SKM-1 (cell line): ENCODE results near the gene SYMPK.

Experiments
- DNase-seq: peaks from one replicate; lab custom pipeline; 2025; ENCODE audit not compliant: unreplicated experiment; lab: John Stamatoyannopoulos, UW

Gene SYMPK

DNA sequence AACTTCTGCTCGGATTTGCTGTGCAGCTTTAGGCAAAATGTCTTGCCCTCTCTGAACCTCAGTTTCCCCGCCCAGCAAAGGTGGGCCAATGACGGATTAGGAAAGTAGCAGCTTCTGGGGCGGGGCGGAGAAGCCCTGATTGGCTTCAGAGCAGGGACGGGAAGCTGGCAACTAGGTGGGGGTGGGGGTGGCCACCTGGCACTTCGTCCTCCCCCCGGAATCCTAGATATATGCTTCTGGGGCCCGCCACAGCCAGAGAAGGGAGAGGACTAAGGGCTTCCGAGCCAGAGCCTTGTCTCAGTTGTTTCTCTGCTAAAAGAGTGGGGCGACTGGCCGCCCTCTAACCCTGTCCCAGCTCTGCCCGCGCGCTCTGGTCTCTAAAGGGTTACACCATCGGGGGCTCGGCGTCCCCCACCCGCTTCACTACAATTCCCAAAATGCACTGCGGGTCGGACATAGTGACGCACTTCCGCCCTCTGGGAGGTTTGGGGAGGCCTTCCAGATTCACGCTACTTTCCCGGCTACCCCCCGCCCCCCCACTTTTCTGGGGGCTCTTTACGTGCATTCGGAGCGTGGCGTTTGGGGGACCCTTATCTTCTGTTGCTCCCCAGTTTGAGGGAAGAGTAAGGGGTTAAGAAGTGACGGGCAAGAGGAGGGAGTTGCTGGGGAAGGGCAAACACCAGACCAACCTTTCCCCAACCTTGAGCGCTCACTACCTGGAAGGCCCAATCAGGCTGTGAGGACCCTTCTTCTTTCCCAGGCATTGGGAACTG is 23.7 kb upstream of the SYMPK start:
- peak; percentile 43 for DNase-seq

DNA sequence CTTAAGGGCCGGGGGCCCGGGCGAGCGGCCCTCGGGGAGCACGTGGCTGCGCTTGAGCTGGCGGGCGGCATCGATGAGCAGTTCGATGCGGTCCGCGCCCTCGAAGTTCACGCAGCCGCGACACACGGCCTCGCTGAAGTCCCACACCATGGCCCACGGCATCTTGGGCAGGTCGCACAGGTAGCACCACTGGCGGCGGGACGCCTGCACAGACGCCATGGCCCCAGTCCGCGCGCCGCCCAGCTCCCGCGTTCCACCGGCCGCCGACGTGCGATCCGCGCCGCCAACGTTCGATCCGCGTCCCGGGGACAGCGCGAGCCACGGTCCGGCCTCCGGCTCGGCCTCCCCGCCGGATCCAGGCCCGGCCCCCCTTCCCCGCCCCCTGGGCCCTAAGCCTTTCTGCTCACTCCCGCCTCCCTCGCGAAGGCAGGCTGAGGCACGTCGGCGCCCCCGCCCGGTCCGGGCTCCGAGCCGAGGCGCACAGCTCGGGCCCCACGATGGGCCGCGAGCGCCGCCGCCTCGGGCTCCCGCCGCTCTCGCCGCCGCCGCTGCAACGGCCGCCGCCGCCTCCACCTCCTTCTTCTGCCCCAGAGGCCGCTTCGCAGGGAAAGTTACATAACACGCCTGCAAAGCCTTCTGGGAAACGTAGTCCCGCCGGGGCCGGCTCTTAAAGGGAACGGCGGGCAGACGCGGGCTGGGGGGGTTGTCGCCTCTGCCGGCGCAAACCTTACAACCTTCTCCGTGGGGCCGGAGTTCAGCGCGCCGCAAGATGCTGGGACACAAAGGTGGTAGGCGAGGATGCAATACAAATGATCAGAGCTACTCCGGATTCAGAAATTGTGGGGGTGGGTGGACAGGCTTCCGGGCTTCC is 22.8 kb upstream of the SYMPK start, which contains the start of gene IRF2BP1:
Gene IRF2BP1 (minus strand): TSS at position 586 of the 871 bp plus-strand sequence. CDS start 367 bp downstream, at position 219.
- DNase-seq = peak; percentile 13

DNA sequence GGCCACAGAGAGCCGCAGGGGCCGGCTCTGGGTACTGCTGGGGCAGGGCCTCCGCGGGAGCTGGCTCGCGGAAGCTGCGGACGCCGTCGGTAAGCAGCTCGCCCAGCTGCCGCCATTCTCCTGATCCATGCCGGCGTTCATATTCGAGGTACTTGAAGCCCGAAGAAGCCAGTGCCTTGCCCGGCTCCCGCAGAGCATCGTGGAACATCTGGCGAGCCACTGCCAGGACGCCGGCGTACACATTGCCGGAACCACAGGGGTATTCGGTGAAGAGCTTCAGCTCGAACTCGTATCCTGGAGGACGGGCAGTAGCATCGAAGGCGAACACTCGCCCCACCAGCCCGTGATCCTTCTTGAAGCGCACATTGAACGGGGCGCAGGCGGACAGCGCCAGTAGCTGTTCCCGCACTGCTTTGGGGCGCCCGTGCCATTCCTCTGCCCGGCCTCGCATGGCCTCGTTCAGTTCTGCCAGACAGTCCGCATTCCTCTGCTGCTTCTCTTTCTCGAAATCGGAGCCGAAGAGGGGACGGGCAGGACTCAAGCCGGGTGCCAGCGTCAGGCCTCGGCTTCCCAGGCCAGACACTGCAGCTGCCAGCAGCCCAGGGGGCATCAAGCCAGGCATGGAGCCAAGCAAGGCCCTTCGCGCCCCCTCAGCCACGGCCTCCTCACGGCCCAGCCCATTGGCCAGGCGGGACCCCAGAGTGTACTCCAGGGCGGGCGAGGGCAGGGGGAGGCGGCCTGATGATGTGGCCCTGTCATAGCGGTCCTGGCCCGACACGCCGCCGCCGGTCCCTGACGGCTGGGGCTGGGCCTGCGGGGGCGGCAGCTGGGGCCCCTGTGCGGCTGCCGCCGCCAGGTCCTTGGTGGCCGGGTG is 22.0 kb upstream of the SYMPK start:
- DNase-seq = no peak

DNA sequence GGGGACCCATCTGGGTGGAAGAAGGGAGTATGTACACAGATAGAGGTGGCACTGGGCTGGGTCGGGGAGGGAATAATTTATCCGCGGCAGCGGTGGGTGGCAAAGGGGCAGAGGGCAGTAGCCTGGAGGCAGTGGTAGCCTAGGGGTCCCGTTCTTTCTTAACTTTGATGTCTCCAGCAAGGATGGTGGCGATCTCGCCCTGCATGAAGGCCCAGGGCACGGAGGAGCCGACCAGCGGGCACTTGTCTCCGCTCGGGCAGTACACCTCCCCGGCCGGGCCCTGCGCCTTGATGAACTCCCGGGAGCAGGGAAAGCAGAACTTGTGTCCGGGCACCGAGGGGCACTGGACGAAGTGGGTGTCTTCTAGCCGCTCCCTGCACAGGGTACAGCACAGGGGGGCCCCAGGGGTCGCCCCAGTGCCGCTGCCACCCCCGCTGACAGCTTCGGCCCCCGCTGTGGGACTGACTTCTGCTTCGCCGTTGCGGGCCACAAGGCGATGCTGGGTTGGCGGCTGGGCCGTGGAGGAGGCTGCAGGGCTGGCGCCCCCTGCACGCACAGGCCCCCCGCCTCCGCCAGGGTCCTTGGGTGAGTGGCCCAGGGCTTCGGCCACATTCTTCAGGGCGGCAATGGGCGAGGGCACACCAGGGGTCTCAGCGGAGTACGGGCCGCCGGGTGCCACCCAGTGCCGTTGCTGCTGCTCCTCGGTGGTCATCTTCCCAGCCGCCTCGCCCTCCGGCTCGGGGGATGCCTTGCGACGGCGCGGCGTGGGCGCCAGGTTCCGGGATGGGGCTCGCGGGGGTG is 21.1 kb upstream of the SYMPK start:
- DNase-seq = no peak

DNA sequence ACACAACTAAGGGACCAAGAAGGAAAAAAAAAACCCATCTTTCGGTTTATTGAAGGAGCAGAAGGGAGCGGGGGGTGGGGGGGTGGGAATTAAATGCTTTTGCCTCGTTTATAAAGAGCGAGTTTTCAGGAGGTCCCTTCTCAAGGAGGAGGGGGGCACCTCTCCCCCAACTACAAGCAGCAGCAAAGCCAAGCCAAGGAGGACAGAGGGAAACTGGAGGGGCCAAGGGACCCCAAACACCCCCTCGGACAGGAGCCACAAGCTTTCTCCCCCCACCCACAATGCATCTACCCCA is 20.6 kb upstream of the SYMPK start:
- no peak for DNase-seq

DNA sequence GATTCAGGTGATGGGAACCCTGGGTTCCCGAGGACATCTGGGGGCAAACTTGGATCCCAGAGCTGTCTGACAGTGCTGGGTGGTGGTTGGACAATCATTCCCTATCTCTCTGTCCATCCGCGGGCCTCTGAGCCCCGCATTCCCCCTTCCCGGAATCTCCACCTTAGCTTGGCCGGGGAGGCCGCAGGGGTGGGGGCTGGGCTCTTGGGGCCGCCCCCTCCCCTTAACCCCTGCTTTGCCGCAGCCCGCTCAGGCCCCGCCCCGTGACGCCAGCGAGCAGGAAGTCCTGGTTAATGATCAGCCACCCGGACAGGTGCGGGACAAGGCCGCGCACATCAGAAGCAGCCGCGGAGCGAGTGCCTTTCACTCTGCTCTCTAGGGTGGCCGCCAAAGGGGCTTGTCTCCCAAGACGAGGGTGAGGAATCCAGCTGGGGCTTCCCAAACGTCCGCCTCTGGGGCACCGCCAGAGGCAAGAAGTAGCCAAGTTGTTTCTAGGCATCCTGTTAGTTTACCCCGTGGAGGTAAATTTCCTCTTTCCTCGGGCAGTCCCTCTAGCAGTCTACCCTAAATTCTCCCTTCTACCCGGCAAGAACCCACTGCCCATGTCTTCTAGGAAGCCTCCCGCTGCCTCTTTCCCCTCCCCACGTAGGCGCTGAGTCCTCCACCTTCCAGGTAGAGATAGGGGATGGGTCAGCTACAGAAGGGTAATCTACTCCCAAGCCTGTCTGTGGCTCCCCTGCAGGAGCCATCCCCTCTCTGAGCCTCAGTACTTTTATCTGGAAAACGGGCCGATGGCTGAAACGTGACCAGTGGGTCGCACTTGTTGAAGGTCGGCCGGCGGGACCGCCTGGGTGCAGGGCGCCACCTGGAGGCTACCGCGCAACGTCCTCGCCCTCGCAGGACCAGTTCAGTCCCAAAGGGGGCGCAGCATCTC is 20.0 kb upstream of the SYMPK start:
- DNase-seq = peak; percentile 30

DNA sequence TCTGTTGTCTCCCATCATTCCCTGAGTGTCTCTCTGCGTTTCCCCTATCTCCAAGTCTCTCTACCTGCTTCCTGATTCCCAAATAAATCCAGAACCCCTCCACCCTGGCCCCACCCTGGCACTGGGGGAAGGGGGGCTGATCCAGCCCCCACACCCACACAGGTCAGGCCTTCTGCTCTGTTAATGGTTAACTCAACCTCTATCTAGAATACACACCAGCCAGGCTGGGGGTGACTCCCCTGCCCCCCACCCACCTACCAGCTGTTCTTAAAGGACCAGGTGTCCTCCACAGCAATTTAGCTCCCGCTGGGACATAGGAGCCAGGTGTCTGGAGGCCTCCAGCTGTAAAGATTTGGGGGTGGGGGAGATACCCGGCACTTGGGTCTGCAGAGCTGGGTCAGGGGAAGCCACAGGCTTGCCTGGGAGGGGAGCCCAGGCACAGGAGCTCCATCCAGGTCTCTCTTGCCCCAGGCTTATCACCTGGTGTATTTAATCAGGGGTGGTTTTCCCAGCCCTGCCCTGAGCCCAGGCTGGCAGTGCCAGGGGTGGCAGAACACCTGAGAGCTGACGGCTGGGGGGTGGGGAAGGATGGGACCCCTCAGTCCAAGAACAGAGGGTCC is 19.1 kb upstream of the SYMPK start:
- no peak for DNase-seq

DNA sequence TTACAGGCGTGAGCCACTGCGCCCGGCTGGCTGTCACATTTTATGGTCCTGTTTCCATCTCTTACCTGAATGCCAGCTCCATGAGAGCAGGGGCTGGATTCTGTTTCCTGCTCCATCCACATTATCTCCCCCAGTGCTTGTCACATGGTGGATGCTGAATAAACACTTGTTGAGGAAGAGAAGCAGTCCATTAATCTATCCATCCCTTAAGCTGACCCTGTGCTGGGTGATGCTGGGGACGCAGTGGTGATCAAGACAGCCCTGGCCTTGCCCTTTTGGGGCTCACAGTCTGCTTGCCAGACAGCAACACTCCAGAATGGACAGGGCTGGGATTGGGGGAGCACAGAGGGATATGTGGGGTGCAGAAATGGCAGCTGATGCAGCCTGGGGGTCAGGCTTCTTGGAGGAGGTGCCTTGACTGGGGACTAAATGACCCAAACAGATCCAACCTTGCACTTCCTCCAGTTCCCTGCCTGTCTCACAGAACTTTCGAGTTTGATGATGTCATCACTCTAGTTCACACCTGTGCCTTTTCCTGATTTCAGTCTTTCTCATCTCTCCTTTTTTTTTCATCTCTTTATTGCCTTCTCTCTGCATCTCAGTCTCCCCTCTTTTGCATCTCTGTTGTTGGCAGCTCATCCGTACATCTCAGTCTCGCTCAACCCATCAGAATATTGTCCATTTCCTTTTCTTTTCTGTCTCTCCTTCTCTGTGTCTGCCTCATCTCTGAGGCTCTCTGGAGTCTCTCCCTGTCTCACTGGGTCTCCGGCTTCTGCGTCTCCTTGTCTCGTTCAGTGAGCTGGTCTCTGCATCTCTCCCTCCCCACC is 18.3 kb upstream of the SYMPK start:
- DNase-seq = no peak

DNA sequence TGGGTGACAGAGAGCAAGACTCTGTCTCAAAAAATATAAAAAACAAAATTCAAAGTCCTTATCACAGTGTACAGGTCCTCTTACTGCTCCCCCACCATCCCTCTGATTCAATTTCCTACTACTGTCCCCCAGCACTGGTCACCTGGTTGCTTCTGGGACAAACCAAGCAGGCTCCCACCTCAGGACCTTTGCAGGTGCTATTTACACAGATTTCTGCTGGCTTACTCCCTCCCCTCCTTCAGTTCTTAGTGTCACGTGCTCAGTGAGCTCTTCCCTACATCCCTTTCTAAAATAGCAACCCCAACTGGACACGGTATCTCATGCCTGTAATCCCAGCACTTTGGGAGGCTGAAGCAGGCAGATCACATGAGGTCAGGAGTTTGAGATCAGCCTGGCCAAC is 17.0 kb upstream of the SYMPK start:
- no peak for DNase-seq

DNA sequence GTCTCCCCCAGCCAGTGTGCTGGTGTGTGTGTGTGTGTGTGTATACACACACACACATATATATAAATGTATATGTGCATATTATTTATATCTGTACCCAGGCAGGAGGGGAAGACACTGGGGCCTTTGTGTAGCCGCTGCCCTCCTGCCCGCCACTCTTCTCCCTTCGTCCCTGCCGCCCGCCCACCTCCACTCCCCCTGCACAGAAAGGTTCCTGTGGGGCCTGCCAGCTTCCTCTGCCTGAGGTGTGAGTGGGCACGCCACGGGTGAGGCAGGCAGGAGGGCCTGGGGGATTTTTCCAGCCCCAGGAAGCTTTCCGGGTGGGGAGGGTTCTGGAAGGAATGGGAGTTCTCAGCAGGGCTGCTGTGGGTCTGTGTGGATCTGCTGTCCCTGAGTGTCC is 16.1 kb upstream of the SYMPK start:
- no peak for DNase-seq

DNA sequence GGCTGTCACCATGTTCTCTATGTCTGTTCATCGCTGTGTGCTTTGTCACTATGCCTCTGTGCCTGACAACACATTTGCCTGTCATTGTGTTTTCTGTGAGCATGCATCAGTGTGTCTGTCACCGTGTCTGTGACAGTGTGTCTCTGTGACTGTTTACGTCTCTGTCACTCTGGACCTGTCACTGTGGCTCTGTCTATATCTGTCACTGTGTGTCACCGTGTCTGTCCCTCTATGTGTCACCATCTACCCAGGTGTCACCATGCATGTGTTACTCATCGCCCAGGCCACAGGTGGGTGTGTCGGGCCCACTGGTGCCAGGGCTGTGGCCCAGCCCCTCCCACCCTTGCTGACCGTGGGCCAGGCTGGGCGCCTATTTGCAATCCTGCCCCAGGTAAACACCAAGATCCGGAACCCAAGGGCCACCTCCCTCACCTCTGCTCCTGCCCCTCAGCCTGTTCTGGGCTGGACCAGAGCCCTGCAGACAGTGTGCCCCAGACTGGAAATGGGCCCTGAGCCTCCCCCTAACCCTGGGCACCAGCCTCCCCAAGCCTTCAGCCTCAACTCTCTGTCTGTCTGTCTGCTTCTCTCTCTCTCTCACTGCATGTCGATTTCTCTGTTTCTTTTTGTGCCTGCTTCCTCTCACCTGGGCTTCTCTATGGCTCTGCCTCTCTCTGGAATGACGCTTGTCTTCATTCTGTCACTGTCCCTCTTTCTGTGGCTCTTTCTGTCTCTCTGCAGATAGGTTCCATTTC is 15.3 kb upstream of the SYMPK start:
- no peak for DNase-seq

DNA sequence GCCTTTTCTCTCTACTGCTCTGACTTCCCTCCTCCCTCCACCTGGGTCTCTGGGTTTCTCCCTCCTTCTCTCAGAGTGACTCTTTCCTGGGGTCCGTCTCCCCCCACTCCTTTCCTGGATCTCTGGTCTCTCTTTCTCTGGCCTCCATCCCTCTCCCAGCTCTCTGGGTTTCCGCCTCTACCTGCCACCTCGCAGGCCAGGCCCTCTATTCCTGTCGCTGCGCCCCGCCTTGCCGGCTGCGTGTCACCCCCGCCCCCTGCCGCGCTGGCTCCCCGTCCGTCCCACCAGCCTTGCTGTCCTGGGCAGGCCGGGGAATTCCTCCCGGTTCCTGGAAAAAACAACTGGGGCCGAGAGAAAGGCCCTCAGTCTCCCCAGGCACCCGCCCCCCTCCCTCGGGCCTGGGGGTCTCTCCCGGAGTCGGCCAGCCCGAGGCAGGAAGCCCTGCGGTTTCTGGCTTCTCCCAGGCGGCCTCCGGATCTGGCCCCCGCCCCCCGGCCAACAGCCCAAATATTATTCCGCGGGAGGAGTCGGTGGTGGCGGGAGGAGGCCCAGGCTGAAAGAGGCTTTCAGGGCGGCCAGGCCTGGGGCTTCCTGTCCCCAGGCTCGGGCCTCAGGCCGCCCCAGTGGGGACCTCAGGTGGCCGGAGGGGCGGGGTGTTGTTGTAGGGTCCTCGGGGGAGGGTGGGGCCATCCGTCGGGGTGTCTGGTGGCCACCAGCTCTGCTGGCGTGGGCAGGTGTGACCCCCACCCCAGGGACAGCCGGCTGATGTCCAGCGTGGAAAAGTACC is 13.7 kb upstream of the SYMPK start:
- DNase-seq = no peak

DNA sequence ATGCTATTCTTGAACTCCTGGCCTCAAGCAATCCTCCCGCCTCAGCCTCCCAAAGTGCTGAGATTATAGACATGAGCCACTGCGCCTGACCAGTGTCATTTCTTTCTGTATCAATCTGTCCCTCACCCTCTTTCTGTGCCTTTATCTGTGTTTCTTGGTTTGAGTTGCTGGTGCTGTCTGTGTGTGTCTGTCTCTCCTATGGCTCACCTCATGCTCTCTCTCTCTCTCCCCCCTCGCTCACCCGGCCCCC is 13.1 kb upstream of the SYMPK start:
- DNase-seq = no peak

DNA sequence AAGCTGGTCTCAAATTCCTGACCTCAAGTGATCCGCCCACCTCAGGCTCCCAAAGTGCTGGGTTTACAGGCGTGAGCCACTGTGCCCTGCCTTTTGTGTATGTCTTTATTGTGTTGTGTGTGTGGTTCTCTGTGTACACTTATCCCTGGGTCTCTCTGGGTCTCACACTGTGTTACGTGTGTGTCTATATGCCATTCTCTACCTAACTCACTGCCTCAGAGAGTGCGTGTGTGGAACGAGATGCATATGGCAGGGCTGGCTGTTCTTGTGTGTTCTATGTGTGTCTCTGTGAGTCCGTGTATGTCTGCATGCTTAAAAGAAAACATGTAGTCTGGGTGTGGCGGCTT is 11.6 kb upstream of the SYMPK start:
- DNase-seq = no peak

DNA sequence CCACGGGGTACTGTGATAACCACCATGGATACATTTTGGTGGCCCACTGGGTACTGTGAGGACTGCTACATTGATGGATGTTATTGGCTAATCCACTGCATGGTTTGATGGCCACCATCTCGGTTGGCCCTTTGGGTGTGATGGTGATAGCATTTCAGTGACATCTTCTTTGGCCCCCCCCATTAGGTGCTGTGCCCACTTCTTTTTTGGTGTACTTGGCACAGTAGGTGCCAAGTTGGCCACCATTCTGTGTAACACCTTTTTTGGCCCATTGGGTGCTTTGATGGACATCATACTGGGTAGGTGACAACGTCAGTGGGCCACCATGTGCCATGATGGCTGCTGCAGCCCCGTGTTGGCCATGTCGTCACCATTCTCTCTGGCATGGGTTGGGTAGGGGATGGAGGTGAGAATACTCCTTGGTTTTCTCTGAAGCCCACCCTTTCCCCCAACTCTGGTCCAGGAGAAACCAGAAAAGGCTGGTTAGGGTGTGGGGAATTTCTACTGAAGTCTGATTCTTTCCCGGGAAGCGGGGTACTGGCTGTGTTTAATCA is 10.3 kb upstream of the SYMPK start:
- DNase-seq = no peak

DNA sequence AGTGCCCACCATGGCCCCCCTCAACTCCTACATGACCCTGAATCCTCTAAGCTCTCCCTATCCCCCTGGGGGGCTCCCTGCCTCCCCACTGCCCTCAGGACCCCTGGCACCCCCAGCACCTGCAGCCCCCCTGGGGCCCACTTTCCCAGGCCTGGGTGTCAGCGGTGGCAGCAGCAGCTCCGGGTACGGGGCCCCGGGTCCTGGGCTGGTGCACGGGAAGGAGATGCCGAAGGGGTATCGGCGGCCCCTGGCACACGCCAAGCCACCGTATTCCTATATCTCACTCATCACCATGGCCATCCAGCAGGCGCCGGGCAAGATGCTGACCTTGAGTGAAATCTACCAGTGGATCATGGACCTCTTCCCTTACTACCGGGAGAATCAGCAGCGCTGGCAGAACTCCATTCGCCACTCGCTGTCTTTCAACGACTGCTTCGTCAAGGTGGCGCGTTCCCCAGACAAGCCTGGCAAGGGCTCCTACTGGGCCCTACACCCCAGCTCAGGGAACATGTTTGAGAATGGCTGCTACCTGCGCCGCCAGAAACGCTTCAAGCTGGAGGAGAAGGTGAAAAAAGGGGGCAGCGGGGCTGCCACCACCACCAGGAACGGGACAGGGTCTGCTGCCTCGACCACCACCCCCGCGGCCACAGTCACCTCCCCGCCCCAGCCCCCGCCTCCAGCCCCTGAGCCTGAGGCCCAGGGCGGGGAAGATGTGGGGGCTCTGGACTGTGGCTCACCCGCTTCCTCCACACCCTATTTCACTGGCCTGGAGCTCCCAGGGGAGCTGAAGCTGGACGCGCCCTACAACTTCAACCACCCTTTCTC is 9.4 kb upstream of the SYMPK start:
- no peak for DNase-seq
